Measurements from ENCODE around the gene TAC1.
"Not testable (repeated sequence)": the region's sequence is repeated elsewhere in the genome, so short reads cannot be mapped to it uniquely, and the experiment has no call there.

Gene TAC1

GRCh38 chr7:97731736-97732564 is at the start of gene TAC1:
TSS of gene TAC1 (plus strand) at chr7:97732086. CDS start at chr7:97732613, 527 bp downstream.
- DNase-seq: peak; percentile 19

- DNase-seq: no peak
Observed at GRCh38 chr7:97685952-97686351, 45.9 kb upstream of the TAC1 start.

GRCh38 chr7:97693586-97693985 is 38.3 kb upstream of the TAC1 start:
- no peak for DNase-seq

GRCh38 chr7:97694355-97694754 is 37.5 kb upstream of the TAC1 start:
- no peak for DNase-seq

GRCh38 chr7:97697396-97697795 is 34.5 kb upstream of the TAC1 start:
- no peak for DNase-seq

GRCh38 chr7:97722386-97722785 is 9.5 kb upstream of the TAC1 start:
- DNase-seq: no peak

- DNase-seq: no peak
Observed at GRCh38 chr7:97732565-97733275, 834 bp downstream of the TAC1 start.

- DNase-seq: no peak
Observed at GRCh38 chr7:97733276-97734161, 1.6 kb downstream of the TAC1 start.

- DNase-seq: no peak
Observed at GRCh38 chr7:97734255-97734654, 2.4 kb downstream of the TAC1 start.

- no peak for DNase-seq
Observed at GRCh38 chr7:97735075-97735474, 3.2 kb downstream of the TAC1 start.

GRCh38 chr7:97748482-97748881 is 16.6 kb downstream of the TAC1 start:
- DNase-seq: no peak

GRCh38 chr7:97751566-97751965 is 19.7 kb downstream of the TAC1 start:
- DNase-seq: no peak

- DNase-seq: no peak
Observed at GRCh38 chr7:97752215-97752614, 20.3 kb downstream of the TAC1 start.

GRCh38 chr7:97757824-97758223 is 25.9 kb downstream of the TAC1 start:
- no peak for DNase-seq

- no peak for DNase-seq
Observed at GRCh38 chr7:97770850-97771249, 39.0 kb downstream of the TAC1 start.

- DNase-seq: no peak
Observed at GRCh38 chr7:97771576-97771975, 39.7 kb downstream of the TAC1 start.

- DNase-seq: no peak
Observed at GRCh38 chr7:97772045-97772901, 40.4 kb downstream of the TAC1 start.

GRCh38 chr7:97786398-97786797 is 54.5 kb downstream of the TAC1 start:
- DNase-seq: not testable (repeated sequence)
